Activated T-helper 9 cell treated with anti-CD3 and anti-CD28 coated beads, Interleukin-2, amount 50 U/mL, for 16 hours (primary cell): Measurements from ENCODE around the gene B4GALT7.

Experiments
- DNase-seq: peaks from one replicate; pipeline ENCODE4 v3.0.0-alpha.2; 2020; ENCODE audit warnings: low read depth

Gene B4GALT7

GRCh38 chr5:177593511-177593910 lies 6.4 kb upstream of the B4GALT7 start:
- DNase-seq = no peak

GRCh38 chr5:177594071-177594470 lies 5.9 kb upstream of the B4GALT7 start:
- no peak for DNase-seq

- no peak for DNase-seq
Measured at GRCh38 chr5:177595026-177595585, 4.8 kb upstream of the B4GALT7 start.

- no peak for DNase-seq
Measured at GRCh38 chr5:177595991-177596774, 3.7 kb upstream of the B4GALT7 start.

- DNase-seq = no peak
Measured at GRCh38 chr5:177596775-177597238, 3.1 kb upstream of the B4GALT7 start.

- no peak for DNase-seq
Measured at GRCh38 chr5:177598477-177598876, 1.5 kb upstream of the B4GALT7 start.

GRCh38 chr5:177600508-177601018 lies 631 bp downstream of the B4GALT7 start:
- no peak for DNase-seq

- DNase-seq = no peak
Measured at GRCh38 chr5:177601126-177601525, 1.2 kb downstream of the B4GALT7 start.

- no peak for DNase-seq
Measured at GRCh38 chr5:177601577-177602457, 1.9 kb downstream of the B4GALT7 start.

- DNase-seq = no peak
Measured at GRCh38 chr5:177602458-177602830, 2.5 kb downstream of the B4GALT7 start.

GRCh38 chr5:177603631-177604030 lies 3.7 kb downstream of the B4GALT7 start:
- no peak for DNase-seq

GRCh38 chr5:177604116-177604521 lies 4.2 kb downstream of the B4GALT7 start:
- no peak for DNase-seq

GRCh38 chr5:177604656-177605055 lies 4.7 kb downstream of the B4GALT7 start:
- DNase-seq = no peak

- no peak for DNase-seq
Measured at GRCh38 chr5:177605078-177605477, 5.1 kb downstream of the B4GALT7 start.

GRCh38 chr5:177605667-177606066 lies 5.7 kb downstream of the B4GALT7 start:
- DNase-seq = no peak

- DNase-seq = no peak
Measured at GRCh38 chr5:177606071-177607051, 6.4 kb downstream of the B4GALT7 start.

GRCh38 chr5:177607115-177607451 lies 7.2 kb downstream of the B4GALT7 start:
- no peak for DNase-seq

GRCh38 chr5:177607452-177608192 lies 7.7 kb downstream of the B4GALT7 start:
- DNase-seq = peak; percentile 46

- no peak for DNase-seq
Measured at GRCh38 chr5:177608243-177609075, 8.5 kb downstream of the B4GALT7 start.
